Nephron progenitor cell (in vitro differentiated cells): ENCODE results near the gene SDK1.

Source experiments
- DNase-seq: peaks from one replicate; pipeline ENCODE4 v3.0.0; 2021
- H3K27ac Mint-ChIP-seq: 2 replicates; pipeline ENCODE4 v1.8.0; 2021; ENCODE audit warnings: mild to moderate bottlenecking, moderate library complexity, mixed read lengths
- H3K27me3 Mint-ChIP-seq: 2 replicates; pipeline ENCODE4 v1.8.0; 2021; ENCODE audit warnings: mild to moderate bottlenecking, low read depth, mixed read lengths; ENCODE audit not compliant: poor library complexity
- H3K36me3 Mint-ChIP-seq: 2 replicates; pipeline ENCODE4 v1.8.0; 2021; ENCODE audit warnings: low read depth, mixed read lengths
- H3K4me1 Mint-ChIP-seq: 2 replicates; pipeline ENCODE4 v1.8.0; 2021; ENCODE audit warnings: mixed read lengths
- H3K4me3 Mint-ChIP-seq: 2 replicates; pipeline ENCODE4 v1.8.0; 2021; ENCODE audit warnings: mild to moderate bottlenecking, moderate library complexity, mixed read lengths
- H3K9me3 Mint-ChIP-seq: 2 replicates; pipeline ENCODE4 v1.8.0; 2021; ENCODE audit warnings: mild to moderate bottlenecking, moderate library complexity, mixed read lengths
- CTCF ChIP-seq: fragments of 200-600 bp; sonication (generic); IDR thresholded peaks from 2 replicates; pipeline ENCODE4 v1.5.0; 2021; ENCODE audit warnings: antibody characterized with exemption

SDK1 gene

GRCh38 chr7:3712841-3713240 lies 411.8 kb downstream of the SDK1 start:
- H3K4me3 Mint-ChIP-seq, result no peak overlapping the region
- no peak for TF ChIP-seq CTCF
- peaks cover 33% of the 10 kb centered on the region for H3K4me1 Mint-ChIP-seq
- H3K27ac Mint-ChIP-seq, result no peak overlapping the region
- peaks cover 5% of the 10 kb centered on the region for H3K36me3 Mint-ChIP-seq
- no peak for DNase-seq
- peaks cover 31% of the 10 kb centered on the region for H3K9me3 Mint-ChIP-seq
- H3K27me3 Mint-ChIP-seq, result no peaks in the 10 kb centered on the region

- no peaks in the 10 kb centered on the region for H3K27me3 Mint-ChIP-seq
- H3K27ac Mint-ChIP-seq, result no peak overlapping the region
- no peak for TF ChIP-seq CTCF
- no peaks in the 10 kb centered on the region for H3K36me3 Mint-ChIP-seq
- no peak overlapping the region for H3K4me3 Mint-ChIP-seq
- peaks cover 22% of the 10 kb centered on the region for H3K4me1 Mint-ChIP-seq
- no peaks in the 10 kb centered on the region for H3K9me3 Mint-ChIP-seq
- no peak for DNase-seq
Observed at GRCh38 chr7:3721422-3721821, 420.4 kb downstream of the SDK1 start.

GRCh38 chr7:3722396-3722922 lies 421.4 kb downstream of the SDK1 start:
- Mint-ChIP-seq H3K27me3 (no peaks in the 10 kb centered on the region), H3K4me3 (no peak overlapping the region), H3K27ac (no peak overlapping the region), H3K9me3 (no peaks in the 10 kb centered on the region), H3K36me3 (no peaks in the 10 kb centered on the region), H3K4me1 (peaks cover 27% of the 10 kb centered on the region)
- DNase-seq, result peak; percentile 56
- no peak for TF ChIP-seq CTCF

- H3K4me1 Mint-ChIP-seq, result peaks cover 27% of the 10 kb centered on the region
- peaks cover 5% of the 10 kb centered on the region for H3K9me3 Mint-ChIP-seq
- H3K27me3 Mint-ChIP-seq, result no peaks in the 10 kb centered on the region
- DNase-seq, result no peak
- H3K27ac Mint-ChIP-seq, result peak overlapping the region; percentile 61
- no peak for TF ChIP-seq CTCF
- no peaks in the 10 kb centered on the region for H3K36me3 Mint-ChIP-seq
- no peak overlapping the region for H3K4me3 Mint-ChIP-seq
Observed at GRCh38 chr7:3725155-3726059, 424.4 kb downstream of the SDK1 start.

GRCh38 chr7:3730276-3730675 lies 429.2 kb downstream of the SDK1 start:
- H3K27ac Mint-ChIP-seq, result no peak overlapping the region
- peaks cover 14% of the 10 kb centered on the region for H3K9me3 Mint-ChIP-seq
- H3K27me3 Mint-ChIP-seq, result peaks cover 2% of the 10 kb centered on the region
- no peak for TF ChIP-seq CTCF
- no peak for DNase-seq
- peaks cover 12% of the 10 kb centered on the region for H3K4me1 Mint-ChIP-seq
- H3K36me3 Mint-ChIP-seq, result peaks cover 4% of the 10 kb centered on the region
- H3K4me3 Mint-ChIP-seq, result no peak overlapping the region
